Medulla oblongata (tissue), 1 donor: ENCODE data around the gene IPCEF1.
A peak's percentile ranks its signal among the peaks of the same experiment; 100 is the strongest.
"Not testable (repeated sequence)": the region's sequence is repeated elsewhere in the genome, so short reads cannot be mapped to it uniquely, and the experiment has no call there.

ENCODE experiments used
- DNase-seq: peaks from one replicate; pipeline ENCODE4 v3.0.0-alpha.2; 2015; ENCODE audit errors: extremely low spot score

Gene IPCEF1

DNA sequence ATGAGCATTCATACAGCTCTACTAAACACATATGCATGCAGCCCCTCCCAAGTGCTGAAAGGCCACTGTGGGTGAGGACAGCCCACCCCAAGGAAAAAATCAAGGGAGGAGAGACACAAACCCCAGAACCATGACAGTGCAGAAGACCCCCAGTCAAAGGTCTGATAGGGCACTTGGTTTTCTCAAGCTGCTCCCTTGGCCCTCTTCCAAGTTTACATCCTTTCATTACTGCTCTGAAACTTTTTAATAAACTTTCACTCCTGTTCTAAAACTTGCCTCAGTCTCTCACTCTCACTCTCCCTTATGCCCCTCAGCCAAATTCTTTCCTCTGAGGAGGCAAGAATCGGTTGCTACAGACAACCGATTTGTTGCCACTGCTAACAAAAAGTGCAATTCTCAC, 24.9 kb downstream of the IPCEF1 start:
- DNase-seq: no peak

GRCh38 chr6:154329350-154330170, 27.0 kb downstream of the IPCEF1 start:
- no peak for DNase-seq

DNA sequence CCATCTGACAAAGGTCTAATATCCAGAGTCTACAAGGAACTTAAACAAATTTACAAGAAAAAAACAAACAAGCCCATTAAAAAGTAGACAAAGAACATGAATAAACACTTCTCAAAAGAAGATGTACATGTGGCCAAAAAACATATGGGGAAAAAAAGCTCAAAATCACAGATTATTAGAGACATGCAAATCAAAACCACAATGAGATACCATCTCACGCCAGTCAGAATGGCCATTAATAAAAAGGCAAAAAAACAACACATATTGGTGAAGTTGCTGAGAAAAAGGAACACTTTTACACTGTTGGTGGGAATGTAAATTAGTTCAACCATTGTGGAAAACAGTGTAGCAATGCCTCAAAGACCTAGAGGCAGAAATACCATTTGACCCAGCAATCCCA, 29.3 kb downstream of the IPCEF1 start:
- DNase-seq: not testable (repeated sequence)

DNA sequence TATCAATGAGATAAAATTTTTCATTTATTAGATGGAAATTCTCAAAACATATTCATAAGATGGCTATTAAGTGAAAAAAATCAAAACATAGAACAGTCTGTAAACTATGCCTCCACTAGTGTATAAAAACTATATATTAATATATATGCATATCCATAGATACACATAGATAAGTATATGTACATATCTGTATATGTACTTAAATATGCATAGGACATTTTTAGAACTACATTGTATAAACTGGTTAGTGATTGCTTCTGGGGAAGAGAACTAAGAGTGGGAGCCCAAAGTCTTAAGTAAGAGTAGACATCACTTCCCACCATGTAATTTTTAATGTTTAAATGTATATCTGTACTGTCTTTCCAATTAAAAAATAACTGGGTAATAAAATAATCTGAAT, 31.5 kb downstream of the IPCEF1 start:
- DNase-seq: no peak

GRCh38 chr6:154320181-154320580, 36.4 kb downstream of the IPCEF1 start:
- no peak for DNase-seq

GRCh38 chr6:154319231-154319858, 37.3 kb downstream of the IPCEF1 start:
- DNase-seq: no peak

- DNase-seq: no peak
Observed at GRCh38 chr6:154318721-154319120, 37.9 kb downstream of the IPCEF1 start.

- no peak for DNase-seq
Observed at GRCh38 chr6:154316131-154316530, 40.5 kb downstream of the IPCEF1 start.

DNA sequence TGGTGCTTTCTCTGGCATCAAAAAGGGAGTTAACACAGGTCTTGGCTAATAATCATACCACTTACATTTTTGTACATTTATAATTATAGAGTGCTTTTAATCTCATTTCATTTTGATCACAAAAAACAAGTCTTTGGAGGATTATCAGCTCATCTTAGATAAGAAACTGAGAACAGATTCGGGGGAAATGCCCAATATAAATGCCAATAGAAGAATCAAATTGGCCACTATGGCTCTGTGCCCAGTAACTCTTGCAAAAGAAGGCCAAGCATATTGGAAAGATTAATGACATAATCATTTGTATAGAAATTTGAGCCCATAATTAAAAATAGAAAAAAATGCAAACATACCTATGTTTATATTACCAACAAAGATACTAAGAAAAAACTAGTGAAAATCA, 42.5 kb downstream of the IPCEF1 start:
- no peak for DNase-seq

DNA sequence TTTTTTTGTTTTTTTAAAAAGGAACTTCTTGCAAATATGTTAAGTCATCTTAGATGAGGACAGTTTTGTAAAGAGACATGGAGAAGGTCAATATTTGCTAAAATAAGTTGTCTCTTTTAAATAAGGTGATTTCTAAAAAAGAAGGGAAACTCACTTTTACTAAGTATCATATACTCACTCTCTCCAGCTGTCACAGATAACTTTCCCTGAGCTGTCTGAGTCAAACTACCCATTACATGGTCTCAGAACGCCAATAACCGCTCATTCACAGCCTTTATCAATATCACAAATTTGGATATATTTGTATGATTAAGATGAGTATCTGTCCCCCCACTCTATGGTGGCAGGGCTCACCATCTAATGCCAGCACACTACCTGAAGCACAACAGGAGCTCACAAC, 47.6 kb downstream of the IPCEF1 start:
- no peak for DNase-seq

DNA sequence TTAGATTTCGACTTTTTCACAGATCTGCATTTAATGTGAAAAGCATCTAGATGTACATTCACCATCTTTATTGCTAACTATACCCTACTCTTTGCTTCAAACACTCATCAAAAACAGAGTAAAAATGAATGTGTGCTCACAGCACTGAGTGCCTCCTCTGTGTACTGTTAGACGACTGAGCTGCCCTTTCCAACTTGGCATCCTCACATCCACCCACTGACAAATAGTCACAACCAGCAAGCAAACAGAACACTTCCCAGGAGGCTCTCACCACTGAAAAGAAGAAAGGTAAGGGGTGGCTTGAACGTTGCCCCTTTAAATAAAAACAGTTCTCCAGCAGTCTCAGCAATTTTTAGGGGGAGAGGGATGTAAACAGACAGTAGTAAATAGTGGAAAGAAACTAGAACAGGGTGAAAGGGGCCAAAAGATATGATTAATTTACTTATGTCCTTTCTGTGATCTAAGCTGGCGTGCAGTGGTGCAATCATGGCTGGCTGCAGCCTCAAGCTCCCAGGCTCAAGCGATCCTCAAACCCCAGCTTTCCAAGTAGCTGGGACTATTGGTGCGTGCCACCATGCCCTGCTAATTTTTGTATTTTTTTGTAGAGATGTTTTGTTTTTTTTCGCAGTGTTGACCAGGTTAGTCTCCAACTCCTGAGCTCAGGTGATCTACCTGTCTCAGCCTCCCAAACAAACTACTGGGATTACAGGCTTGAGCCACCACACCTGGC, 48.7 kb downstream of the IPCEF1 start:
- DNase-seq: no peak

DNA sequence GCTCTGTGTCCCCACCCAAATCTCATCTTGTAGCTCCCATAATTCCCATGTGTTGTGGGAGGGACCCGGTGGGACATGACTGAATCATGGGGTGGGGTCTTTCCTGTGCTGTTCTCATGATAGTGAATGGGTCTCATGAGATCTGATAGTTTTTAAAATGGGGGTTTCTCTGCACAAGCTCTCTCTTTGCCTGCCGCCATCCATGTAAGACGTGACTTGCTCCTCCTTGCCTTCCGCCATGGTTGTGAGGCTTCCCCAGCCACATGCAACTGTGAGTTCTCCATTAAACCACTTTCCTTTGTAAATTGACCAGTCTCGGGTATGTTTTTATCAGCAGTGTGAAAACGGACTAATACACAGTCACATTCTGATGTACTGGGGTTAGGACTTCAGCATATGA, 49.5 kb downstream of the IPCEF1 start:
- DNase-seq: not testable (repeated sequence)

DNA sequence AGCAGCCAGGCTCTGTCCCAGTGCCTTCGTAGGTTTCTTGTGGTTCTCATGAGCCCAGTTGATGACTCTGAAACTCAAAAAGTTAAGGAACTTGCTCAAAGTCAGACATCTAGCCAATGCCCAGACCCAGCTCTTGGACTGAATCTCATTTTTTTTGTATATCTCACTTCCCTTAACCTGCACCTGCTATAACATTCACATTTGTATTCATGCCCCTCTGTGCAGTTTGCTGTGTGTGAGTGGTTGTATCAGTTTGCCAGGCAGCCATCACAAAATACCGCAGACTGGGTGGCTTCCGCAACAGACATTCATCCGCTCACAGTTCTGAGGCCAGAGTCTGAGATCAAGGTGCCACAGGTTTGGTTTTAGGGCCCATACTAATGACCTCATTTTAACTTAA, 49.9 kb downstream of the IPCEF1 start:
- DNase-seq: no peak

GRCh38 chr6:154304191-154304590, 52.4 kb downstream of the IPCEF1 start:
- DNase-seq: no peak

DNA sequence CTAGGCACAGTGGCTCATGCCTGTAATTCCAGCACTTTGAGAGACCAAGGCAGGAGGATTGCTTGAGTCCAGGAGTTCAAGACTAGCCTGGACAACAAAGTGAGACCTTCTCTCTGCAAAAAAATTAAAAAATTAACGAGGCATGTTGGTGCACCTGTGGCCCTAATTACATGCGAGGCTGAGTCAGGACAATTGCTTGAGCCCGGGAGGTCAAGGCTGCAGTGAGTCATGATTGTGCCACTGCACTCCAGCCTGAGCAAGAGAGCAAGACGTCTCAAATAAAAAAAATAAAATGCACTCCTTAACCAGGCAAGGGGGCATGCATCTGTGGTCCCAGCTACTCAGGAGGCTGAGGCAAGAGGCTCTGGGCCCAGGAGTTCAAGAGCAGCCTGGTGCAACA, 53.0 kb downstream of the IPCEF1 start:
- DNase-seq: not testable (repeated sequence)

GRCh38 chr6:154301839-154302752, 54.5 kb downstream of the IPCEF1 start:
- DNase-seq: peak; percentile 80

- no peak for DNase-seq
Observed at GRCh38 chr6:154301086-154301625, 55.4 kb downstream of the IPCEF1 start.

GRCh38 chr6:154298297-154298696, 58.3 kb downstream of the IPCEF1 start:
- DNase-seq: peak; percentile 53

DNA sequence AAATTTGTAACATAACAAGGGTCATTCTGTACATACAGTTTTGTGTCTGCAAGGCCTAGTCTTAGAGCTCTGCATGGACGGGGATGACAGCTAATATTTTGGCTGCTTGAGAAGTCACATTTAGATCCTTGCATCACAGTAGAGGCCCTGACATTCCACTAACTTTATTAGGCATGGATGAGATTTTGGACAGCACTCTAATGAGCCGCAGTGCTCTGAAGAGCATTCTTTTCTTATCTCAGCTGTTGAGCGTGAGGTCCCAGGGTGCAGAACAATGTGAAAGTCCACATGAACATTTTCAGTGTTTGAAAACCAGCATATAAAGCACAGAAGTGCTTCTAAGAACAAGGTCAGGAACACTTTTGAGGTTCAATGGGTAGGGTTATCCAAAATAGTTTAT, 58.9 kb downstream of the IPCEF1 start:
- DNase-seq: no peak

GRCh38 chr6:154297210-154297609, 59.4 kb downstream of the IPCEF1 start:
- DNase-seq: no peak

GRCh38 chr6:154295733-154296132, 60.9 kb downstream of the IPCEF1 start:
- DNase-seq: no peak
